Activated CD8-positive, alpha-beta memory T cell treated with anti-CD3 and anti-CD28 coated beads, Interleukin-2, amount 50 U/mL, for 4 hours (primary cell): Measurements from ENCODE around the gene S100G.
"Not testable (repeated sequence)": the region's sequence is repeated elsewhere in the genome, so short reads cannot be mapped to it uniquely, and the experiment has no call there.

Experiments
- DNase-seq: peaks from one replicate; pipeline ENCODE4 v3.0.0-alpha.2; 2020

The S100G gene

GRCh38 chrX:16649858-16650257 lies at the start of gene S100G:
Gene S100G (plus strand): TSS chrX:16650158. CDS start chrX:16651007, 849 bp downstream.
- DNase-seq: no peak

- no peak for DNase-seq
Measured at GRCh38 chrX:16601885-16602284, 48.1 kb upstream of the S100G start.

GRCh38 chrX:16603235-16603634 lies 46.7 kb upstream of the S100G start:
- not testable (repeated sequence) for DNase-seq

GRCh38 chrX:16603822-16604221 lies 46.1 kb upstream of the S100G start:
- no peak for DNase-seq

GRCh38 chrX:16604337-16604736 lies 45.6 kb upstream of the S100G start:
- DNase-seq: no peak

GRCh38 chrX:16606142-16606720 lies 43.7 kb upstream of the S100G start:
- DNase-seq: no peak

GRCh38 chrX:16610121-16610621 lies 39.8 kb upstream of the S100G start:
- no peak for DNase-seq

GRCh38 chrX:16610654-16611053 lies 39.3 kb upstream of the S100G start:
- not testable (repeated sequence) for DNase-seq

GRCh38 chrX:16612257-16612897 lies 37.6 kb upstream of the S100G start:
- DNase-seq: no peak

GRCh38 chrX:16617382-16617781 lies 32.6 kb upstream of the S100G start:
- no peak for DNase-seq

GRCh38 chrX:16618422-16618821 lies 31.5 kb upstream of the S100G start:
- DNase-seq: no peak

GRCh38 chrX:16619024-16619423 lies 30.9 kb upstream of the S100G start:
- no peak for DNase-seq

GRCh38 chrX:16628511-16628910 lies 21.4 kb upstream of the S100G start:
- not testable (repeated sequence) for DNase-seq

- DNase-seq: no peak
Measured at GRCh38 chrX:16628946-16629595, 20.9 kb upstream of the S100G start.

- no peak for DNase-seq
Measured at GRCh38 chrX:16629909-16630308, 20.0 kb upstream of the S100G start.

- no peak for DNase-seq
Measured at GRCh38 chrX:16633754-16634153, 16.2 kb upstream of the S100G start.

GRCh38 chrX:16635040-16635439 lies 14.9 kb upstream of the S100G start:
- no peak for DNase-seq

- DNase-seq: no peak
Measured at GRCh38 chrX:16635596-16635995, 14.4 kb upstream of the S100G start.

GRCh38 chrX:16638533-16638932 lies 11.4 kb upstream of the S100G start:
- DNase-seq: no peak

- no peak for DNase-seq
Measured at GRCh38 chrX:16639966-16640365, 10.0 kb upstream of the S100G start.

GRCh38 chrX:16640823-16641222 lies 9.1 kb upstream of the S100G start:
- no peak for DNase-seq

- no peak for DNase-seq
Measured at GRCh38 chrX:16643176-16643575, 6.8 kb upstream of the S100G start.

- no peak for DNase-seq
Measured at GRCh38 chrX:16646366-16647138, 3.4 kb upstream of the S100G start.
